Muscle layer of colon (tissue), 2 donors: ENCODE results near the gene SLC9C1.

Experiments
- H3K27ac ChIP-seq: one replicate; pipeline ENCODE4 v1.7.0; 2013; ENCODE audit warnings: low read depth, mild to moderate bottlenecking, low read length, moderate library complexity
- H3K27me3 ChIP-seq, 2 donors: one replicate each; pipeline ENCODE4 v1.7.0; 2013; ENCODE audit warnings: low read length in 2 of 2, mild to moderate bottlenecking in 2 of 2; ENCODE audit not compliant: insufficient read depth in 2 of 2, control insufficient read depth in 1 of 2
- H3K36me3 ChIP-seq: one replicate; pipeline ENCODE4 v1.7.0; 2013; ENCODE audit warnings: mild to moderate bottlenecking, low read length; ENCODE audit not compliant: insufficient read depth
- H3K4me1 ChIP-seq: one replicate; pipeline ENCODE4 v1.7.0; 2013; ENCODE audit warnings: mild to moderate bottlenecking, low read length; ENCODE audit not compliant: insufficient read depth
- H3K4me3 ChIP-seq, 2 donors: one replicate each; pipeline ENCODE4 v1.7.0; 2013; ENCODE audit warnings: low read length in 2 of 2, low read depth in 1 of 2, mild to moderate bottlenecking in 1 of 2, moderate library complexity in 1 of 2
- H3K9ac ChIP-seq: one replicate; pipeline ENCODE4 v1.7.0; 2013; ENCODE audit warnings: low read length
- H3K9me3 ChIP-seq: one replicate; pipeline ENCODE4 v1.7.0; 2013; ENCODE audit warnings: mild to moderate bottlenecking, low read length
- donor health status: abdominal sarcoma.
- donor health status: Adenocarcinoma of cecum.

Gene SLC9C1

GRCh38 chr3:112175037-112175436 is 119.0 kb downstream of the SLC9C1 start:
- Histone ChIP-seq H3K36me3 (no peaks in the 10 kb centered on the region), H3K4me1 (no peaks in the 10 kb centered on the region), H3K9ac (no peak overlapping the region), H3K4me3 (no peak overlapping the region), H3K27me3 (no peaks in the 10 kb centered on the region), H3K9me3 (no peaks in the 10 kb centered on the region), H3K27ac (no peak overlapping the region)

DNA sequence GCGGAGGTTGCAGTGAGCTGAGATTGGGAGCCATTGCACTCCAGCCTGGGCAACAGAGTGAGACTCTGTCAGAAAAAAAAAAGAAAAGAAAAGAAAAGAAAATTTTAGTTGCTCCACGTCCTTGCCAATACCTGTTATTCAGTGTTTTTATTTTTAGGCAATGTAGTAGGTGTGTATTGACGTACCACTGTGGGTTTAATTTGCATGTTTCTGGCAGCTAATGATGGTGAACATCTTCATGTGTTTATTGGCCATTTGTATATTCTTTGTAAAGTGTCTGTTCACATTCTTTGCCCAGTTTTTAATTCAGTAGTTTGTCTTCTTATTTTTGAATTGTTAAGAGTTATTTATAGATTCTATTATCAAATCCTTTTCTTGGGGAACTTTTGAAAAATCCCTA is 122.9 kb downstream of the SLC9C1 start:
- no peak overlapping the region for H3K4me3 ChIP-seq
- H3K27ac ChIP-seq = no peak overlapping the region
- H3K27me3 ChIP-seq = no peaks in the 10 kb centered on the region
- no peak overlapping the region for H3K9ac ChIP-seq
- no peaks in the 10 kb centered on the region for H3K4me1 ChIP-seq
- no peaks in the 10 kb centered on the region for H3K9me3 ChIP-seq
- no peaks in the 10 kb centered on the region for H3K36me3 ChIP-seq

DNA sequence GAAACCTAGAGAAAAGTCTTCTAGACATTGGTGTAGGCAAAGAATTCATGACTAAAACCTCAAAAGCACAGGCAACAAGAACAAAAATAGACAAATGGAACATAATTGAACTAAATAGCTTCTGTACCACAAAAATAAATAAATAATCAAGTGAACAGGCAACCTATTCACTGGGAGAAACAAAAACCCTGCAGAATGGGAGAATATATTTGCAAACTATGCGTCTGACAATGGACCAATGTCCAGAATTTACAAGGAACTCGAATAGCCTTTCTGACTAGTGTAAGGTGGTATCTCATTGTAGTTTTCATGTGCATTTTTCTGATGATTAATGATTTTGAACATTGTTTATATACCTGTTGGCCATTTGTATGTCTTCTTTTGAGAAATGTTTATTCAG is 124.0 kb downstream of the SLC9C1 start:
- H3K9me3 ChIP-seq = no peaks in the 10 kb centered on the region
- H3K9ac ChIP-seq = no peak overlapping the region
- H3K4me3 ChIP-seq = no peak overlapping the region
- H3K36me3 ChIP-seq = no peaks in the 10 kb centered on the region
- no peaks in the 10 kb centered on the region for H3K27me3 ChIP-seq
- no peaks in the 10 kb centered on the region for H3K4me1 ChIP-seq
- H3K27ac ChIP-seq = no peak overlapping the region

- Histone ChIP-seq H3K9ac (no peak overlapping the region), H3K4me3 (no peak overlapping the region), H3K27me3 (no peaks in the 10 kb centered on the region), H3K36me3 (no peaks in the 10 kb centered on the region), H3K4me1 (no peaks in the 10 kb centered on the region), H3K27ac (no peak overlapping the region), H3K9me3 (no peaks in the 10 kb centered on the region)
These were observed 126.3 kb downstream of the SLC9C1 start for GRCh38 chr3:112167758-112168157.

GRCh38 chr3:112149136-112149535 is 144.9 kb downstream of the SLC9C1 start:
- Histone ChIP-seq H3K27ac (no peak overlapping the region), H3K4me3 (no peak overlapping the region), H3K9me3 (no peaks in the 10 kb centered on the region), H3K4me1 (no peaks in the 10 kb centered on the region), H3K9ac (no peak overlapping the region), H3K27me3 (no peaks in the 10 kb centered on the region), H3K36me3 (no peaks in the 10 kb centered on the region)

GRCh38 chr3:112143689-112144088 is 150.3 kb downstream of the SLC9C1 start:
- Histone ChIP-seq H3K9ac (no peak overlapping the region), H3K4me3 (no peak overlapping the region), H3K36me3 (no peaks in the 10 kb centered on the region), H3K27me3 (no peaks in the 10 kb centered on the region), H3K4me1 (no peaks in the 10 kb centered on the region), H3K9me3 (no peaks in the 10 kb centered on the region), H3K27ac (no peak overlapping the region)

DNA sequence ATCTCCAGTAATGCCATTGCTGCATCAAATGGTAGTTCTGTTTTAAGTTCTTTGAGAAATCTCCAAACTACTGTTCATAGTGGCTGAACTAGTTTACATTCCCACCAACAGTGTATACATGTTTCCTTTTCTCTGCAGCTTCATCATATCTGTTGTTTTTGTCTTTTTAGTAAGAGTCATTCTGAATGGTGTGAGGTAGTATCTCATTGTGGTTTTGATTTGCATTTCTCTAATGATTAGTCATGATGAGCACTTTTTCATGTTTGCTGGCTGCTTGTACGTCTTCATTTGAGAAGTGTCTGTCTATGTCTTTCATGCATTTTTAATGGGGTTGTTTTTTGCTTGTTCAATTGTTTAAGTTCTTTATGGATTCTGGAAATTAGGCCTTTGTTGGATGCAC is 150.8 kb downstream of the SLC9C1 start:
- Histone ChIP-seq H3K4me1 (no peaks in the 10 kb centered on the region), H3K36me3 (no peaks in the 10 kb centered on the region), H3K4me3 (no peak overlapping the region), H3K27ac (no peak overlapping the region), H3K9ac (no peak overlapping the region), H3K9me3 (no peaks in the 10 kb centered on the region), H3K27me3 (no peaks in the 10 kb centered on the region)

GRCh38 chr3:112141293-112141692 is 152.7 kb downstream of the SLC9C1 start:
- Histone ChIP-seq H3K9ac (no peak overlapping the region), H3K4me3 (no peak overlapping the region), H3K9me3 (no peaks in the 10 kb centered on the region), H3K27me3 (no peaks in the 10 kb centered on the region), H3K36me3 (no peaks in the 10 kb centered on the region), H3K4me1 (no peaks in the 10 kb centered on the region), H3K27ac (no peak overlapping the region)

DNA sequence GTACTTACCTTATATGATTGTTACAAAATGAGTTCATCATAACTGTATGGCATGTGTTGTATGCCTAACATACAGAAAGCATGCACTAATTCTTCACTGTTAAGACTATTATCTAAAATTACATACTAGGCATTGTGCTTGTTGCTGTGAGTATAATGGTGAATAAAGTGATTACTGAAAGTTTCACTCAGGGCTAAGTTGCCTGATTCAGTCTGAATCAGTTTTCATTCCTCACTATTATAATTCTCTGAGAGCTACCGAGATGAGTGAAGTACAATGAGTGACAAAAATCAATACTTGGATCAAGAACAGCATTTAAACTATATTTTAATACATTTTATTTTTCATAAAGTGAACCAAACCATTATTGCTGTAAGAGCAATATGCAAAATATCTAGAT is 153.4 kb downstream of the SLC9C1 start:
- Histone ChIP-seq H3K36me3 (no peaks in the 10 kb centered on the region), H3K9ac (no peak overlapping the region), H3K4me3 (no peak overlapping the region), H3K9me3 (no peaks in the 10 kb centered on the region), H3K4me1 (no peaks in the 10 kb centered on the region), H3K27ac (no peak overlapping the region), H3K27me3 (no peaks in the 10 kb centered on the region)

DNA sequence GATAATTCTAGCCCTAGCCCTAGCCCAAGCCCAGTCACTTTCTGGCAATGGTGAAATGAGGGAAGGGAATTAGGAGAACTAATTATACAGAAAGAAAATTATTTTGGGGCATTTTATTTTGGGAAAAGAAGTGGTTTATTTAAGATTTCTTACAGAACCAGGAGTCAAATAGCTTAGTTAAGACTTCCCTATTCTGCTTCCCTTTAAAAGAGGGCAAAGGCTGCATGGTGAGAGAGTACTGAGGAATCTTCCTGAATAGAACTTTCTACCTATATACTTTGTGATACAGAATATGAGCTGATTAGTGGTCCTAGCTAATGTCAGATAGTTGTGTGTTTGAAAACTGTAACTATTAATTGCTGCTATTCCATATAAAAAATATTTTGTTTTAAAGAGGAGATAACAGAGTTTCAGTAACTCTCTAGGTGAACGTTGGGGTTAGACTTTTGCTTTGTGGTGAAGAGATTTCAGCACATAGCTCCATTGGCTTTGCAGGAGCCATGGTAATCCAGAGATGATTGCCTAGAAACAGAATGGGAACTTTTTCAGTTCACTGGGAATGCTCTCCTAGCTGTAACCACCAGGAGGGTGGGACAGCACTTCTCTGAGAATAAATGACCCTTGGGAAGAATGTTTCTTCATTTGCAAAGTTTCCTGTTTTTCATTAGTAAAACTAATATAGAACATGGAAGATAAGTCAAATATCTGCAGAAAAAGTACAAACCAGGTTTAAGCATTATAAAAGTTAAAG is 155.6 kb downstream of the SLC9C1 start:
- no peaks in the 10 kb centered on the region for H3K27me3 ChIP-seq
- H3K27ac ChIP-seq = no peak overlapping the region
- H3K9me3 ChIP-seq = no peaks in the 10 kb centered on the region
- no peak overlapping the region for H3K9ac ChIP-seq
- no peaks in the 10 kb centered on the region for H3K4me1 ChIP-seq
- no peak overlapping the region for H3K4me3 ChIP-seq
- no peaks in the 10 kb centered on the region for H3K36me3 ChIP-seq

GRCh38 chr3:112137781-112138180 is 156.2 kb downstream of the SLC9C1 start:
- Histone ChIP-seq H3K4me3 (no peak overlapping the region), H3K27ac (no peak overlapping the region), H3K36me3 (no peaks in the 10 kb centered on the region), H3K9ac (no peak overlapping the region), H3K27me3 (no peaks in the 10 kb centered on the region), H3K4me1 (no peaks in the 10 kb centered on the region), H3K9me3 (no peaks in the 10 kb centered on the region)

DNA sequence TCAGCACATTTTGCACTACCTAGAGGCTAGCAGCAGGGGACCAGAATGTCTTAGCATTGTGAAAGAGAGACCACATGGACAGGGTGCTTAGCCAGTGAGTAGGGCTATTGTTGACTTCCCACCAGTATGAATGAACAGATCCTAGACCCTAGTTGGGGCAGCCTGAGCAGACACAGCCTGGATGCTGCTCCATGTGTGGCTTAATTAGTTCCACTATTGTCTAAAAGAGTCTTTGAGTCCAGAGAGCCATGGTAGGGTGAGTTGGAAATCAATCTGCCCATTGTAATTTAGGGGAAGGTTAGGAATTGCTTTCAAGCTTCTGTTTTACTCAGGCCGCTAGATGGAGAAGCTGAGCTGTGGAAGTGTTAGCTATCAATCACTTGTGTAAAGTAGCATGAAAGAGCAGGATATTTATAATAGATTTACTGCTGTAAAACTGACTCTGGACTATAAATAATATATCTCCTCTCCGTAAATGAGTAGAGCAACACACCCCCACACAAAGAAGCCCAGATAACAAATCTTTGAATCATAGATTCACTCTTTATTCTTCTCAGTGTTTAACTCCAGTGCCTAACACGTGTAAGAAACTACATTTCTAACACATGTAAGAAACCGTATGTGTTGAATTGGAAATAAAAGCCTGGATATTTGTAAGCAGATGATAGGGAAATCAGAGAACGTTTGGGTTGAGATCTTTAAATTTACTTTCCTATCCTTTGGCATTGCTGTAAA is 156.9 kb downstream of the SLC9C1 start:
- no peaks in the 10 kb centered on the region for H3K27me3 ChIP-seq
- H3K9me3 ChIP-seq = no peaks in the 10 kb centered on the region

More for the DNA sequence above, 156.9 kb downstream of the SLC9C1 start:
- Histone ChIP-seq H3K4me1 (no peaks in the 10 kb centered on the region), H3K36me3 (no peaks in the 10 kb centered on the region), H3K9ac (no peak overlapping the region), H3K27ac (no peak overlapping the region), H3K4me3 (no peak overlapping the region)
